HepG2 (cell line): Measurements from ENCODE around the gene RBM12. TPM values are rescaled to one million over a fixed set of nuclear protein-coding genes. Genes with fewer than 3 reads are reported as not detected.

Experiments used
- E2F2 ChIP-seq: sonication (generic); formaldehyde crosslinking; IDR thresholded peaks from 2 replicates; pipeline ENCODE4 v1.4.0; 2020; ENCODE audit warnings: missing genetic modification reagents, borderline replicate concordance
- ELF3 ChIP-seq: IDR thresholded peaks from 2 replicates; pipeline ENCODE4 v1.6.1; 2016; ENCODE audit warnings: missing genetic modification reagents, missing compliant biosample characterization
- FOSL1 ChIP-seq: sonication (generic); formaldehyde crosslinking; IDR thresholded peaks from 2 replicates; pipeline ENCODE4 v1.9.0; 2021; ENCODE audit warnings: missing genetic modification reagents, borderline replicate concordance
- FUBP1 ChIP-seq: sonication (generic); formaldehyde crosslinking; IDR thresholded peaks from 2 replicates; pipeline ENCODE4 v1.5.1; 2020; ENCODE audit warnings: missing genetic modification reagents, mild to moderate bottlenecking, borderline replicate concordance
- MLXIP ChIP-seq: sonication (generic); formaldehyde crosslinking; IDR thresholded peaks from 2 replicates; pipeline ENCODE4 v1.9.0; 2021; ENCODE audit warnings: missing genetic modification reagents, borderline replicate concordance
- MNT ChIP-seq: fragments of 450-650 bp; IDR thresholded peaks from 2 replicates; pipeline ENCODE4 v1.6.1; 2016
- MYNN ChIP-seq: sonication (generic); formaldehyde crosslinking; IDR thresholded peaks from 2 replicates; pipeline ENCODE4 v1.4.0; 2020; ENCODE audit warnings: mild to moderate bottlenecking, low read depth, missing genetic modification reagents
- NCOA2 ChIP-seq: sonication (generic); formaldehyde crosslinking; IDR thresholded peaks from 2 replicates; pipeline ENCODE4 v1.8.0; 2022; ENCODE audit warnings: inconsistent platforms
- NPAS2 ChIP-seq: sonication (generic); formaldehyde crosslinking; IDR thresholded peaks from 2 replicates; pipeline ENCODE4 v1.8.0; 2022; ENCODE audit warnings: mild to moderate bottlenecking, missing genetic modification reagents, borderline replicate concordance
- PHF21A ChIP-seq: sonication (generic); formaldehyde crosslinking; IDR thresholded peaks from 2 replicates; pipeline ENCODE4 v1.5.0; 2020; ENCODE audit warnings: mild to moderate bottlenecking, missing genetic modification reagents
- PITX1 ChIP-seq: sonication (generic); formaldehyde crosslinking; IDR thresholded peaks from 2 replicates; pipeline ENCODE4 v1.5.1; 2020; ENCODE audit warnings: mild to moderate bottlenecking, missing genetic modification reagents
- RELA ChIP-seq: sonication (generic); formaldehyde crosslinking; IDR thresholded peaks from 2 replicates; pipeline ENCODE4 v1.4.0; 2020; ENCODE audit warnings: missing genetic modification reagents
- RFX5 ChIP-seq: IDR thresholded peaks from 2 replicates; pipeline ENCODE4 v1.6.1; 2011; ENCODE audit warnings: low read depth, low read length, improper control_type of control experiment
- SAFB2 ChIP-seq: sonication (generic); formaldehyde crosslinking; IDR thresholded peaks from 2 replicates; pipeline ENCODE4 v1.5.1; 2020; ENCODE audit warnings: missing genetic modification reagents, low read depth, mild to moderate bottlenecking, borderline replicate concordance
- ZFP91 ChIP-seq: sonication (generic); formaldehyde crosslinking; IDR thresholded peaks from 2 replicates; pipeline ENCODE4 v1.9.0; 2022; ENCODE audit warnings: missing genetic modification reagents, mild to moderate bottlenecking, borderline replicate concordance
- ZNF530 ChIP-seq: sonication (generic); formaldehyde crosslinking; IDR thresholded peaks from 2 replicates; pipeline ENCODE4 v1.5.0; 2020; ENCODE audit warnings: low read depth, mild to moderate bottlenecking, missing genetic modification reagents
- ZNF615 ChIP-seq: sonication (generic); formaldehyde crosslinking; IDR thresholded peaks from 2 replicates; pipeline ENCODE4 v1.5.0; 2020; ENCODE audit warnings: mild to moderate bottlenecking, missing genetic modification reagents, borderline replicate concordance
- ZNF83 ChIP-seq: sonication (generic); formaldehyde crosslinking; IDR thresholded peaks from 2 replicates; pipeline ENCODE4 v1.4.0; 2020; ENCODE audit warnings: missing genetic modification reagents, mild to moderate bottlenecking, borderline replicate concordance
- polyA plus RNA-seq, 8 experiments: library from polyadenylated mRNA; depleted of rRNA in 3 of 8; stranded (reverse) in 7 of 8; unstranded in 1 of 8; fragments of >200 nt; fragmentation: Illumina TruSeq in 4 of 8; extraction: Trizol in 4 of 8; gene quantifications; 2 replicates each; pipeline versions ENCODE4 v1.2.1 to v1.2.3, GENCODE V29; 2011 to 2016; ENCODE audit warnings: low read depth in 4 of 8, missing spikeins in 1 of 8, mixed read lengths in 1 of 8; ENCODE audit not compliant: insufficient read depth in 1 of 8
- total RNA-seq, 5 experiments: library from RNA; depleted of rRNA; stranded (reverse); fragments of >200 nt; fragmentation: Illumina TruSeq; extraction: Trizol; gene quantifications; 2 replicates each; pipeline ENCODE4 v1.2.3, GENCODE V29; 2016; ENCODE audit warnings: low read depth in 1 of 5

Gene RBM12
- total and polyA plus RNA-seq, 2 of the 13 experiments (the other 11 are each of a cell fraction or from before 2014, with no cell fraction given): 97.9 to 104 TPM

- TF ChIP-seq ZFP91 (CRISPR knock-in tag): peak; percentile 95
- TF ChIP-seq RELA (CRISPR knock-in tag): peak; percentile 74; the same call in 1 of the 2 replicates
- peak; percentile 98 for TF ChIP-seq ZNF615 (CRISPR knock-in tag)
- TF ChIP-seq PITX1 (CRISPR knock-in tag): peak; percentile 73
- peak; percentile 94 for TF ChIP-seq ZNF83 (CRISPR knock-in tag)
- TF ChIP-seq ELF3 (CRISPR knock-in tag): peak; percentile 99
- TF ChIP-seq ZNF530 (CRISPR knock-in tag): no peak; the same call in 1 of the 2 replicates
- peak; percentile 26; the same call in 1 of the 2 replicates for TF ChIP-seq MNT
- no peak for TF ChIP-seq MLXIP (CRISPR knock-in tag)
- TF ChIP-seq E2F2 (CRISPR knock-in tag): peak; percentile 13; the same call in 1 of the 2 replicates
- TF ChIP-seq FUBP1 (CRISPR knock-in tag): no peak; the same call in 1 of the 2 replicates
- peak; percentile 70 for TF ChIP-seq NCOA2 (CRISPR knock-in tag)
- no peak for TF ChIP-seq NPAS2
- TF ChIP-seq SAFB2 (CRISPR knock-in tag): peak; percentile 86; the same call in 1 of the 2 replicates
- peak; percentile 71; the same call in 1 of the 2 replicates for TF ChIP-seq MYNN (CRISPR knock-in tag)
- peak; percentile 67; the same call in 1 of the 2 replicates for TF ChIP-seq RFX5
- TF ChIP-seq PHF21A: peak; percentile 78; the same call in 1 of the 2 replicates
- TF ChIP-seq FOSL1 (CRISPR knock-in tag): peak; percentile 40; the same call in 1 of the 2 replicates
These were observed at the start of gene RBM12, which contains the start of gene CPNE1 (continued) for GRCh38 chr20:35664466-35665206.
